H4 (cell line): Measurements from ENCODE around the gene RAB28. TPM values are rescaled to one million over a fixed set of nuclear protein-coding genes. Genes with fewer than 3 reads are reported as not detected.
"Not testable (repeated sequence)": the region's sequence is repeated elsewhere in the genome, so short reads cannot be mapped to it uniquely, and the experiment has no call there.

Source experiments
- DNase-seq: peaks from one replicate; pipeline ENCODE4 v3.0.0-alpha.2; 2015; ENCODE audit warnings: low spot score
- total RNA-seq: library from RNA; depleted of rRNA; stranded (reverse); fragments of >200 nt; shearing (Covaris generic); gene quantifications from 2 replicates; pipeline ENCODE4 v1.2.3, GENCODE V29; 2014

RAB28 gene
- total RNA-seq, 1 experiment from 2014 or later = 42.2 TPM

DNA sequence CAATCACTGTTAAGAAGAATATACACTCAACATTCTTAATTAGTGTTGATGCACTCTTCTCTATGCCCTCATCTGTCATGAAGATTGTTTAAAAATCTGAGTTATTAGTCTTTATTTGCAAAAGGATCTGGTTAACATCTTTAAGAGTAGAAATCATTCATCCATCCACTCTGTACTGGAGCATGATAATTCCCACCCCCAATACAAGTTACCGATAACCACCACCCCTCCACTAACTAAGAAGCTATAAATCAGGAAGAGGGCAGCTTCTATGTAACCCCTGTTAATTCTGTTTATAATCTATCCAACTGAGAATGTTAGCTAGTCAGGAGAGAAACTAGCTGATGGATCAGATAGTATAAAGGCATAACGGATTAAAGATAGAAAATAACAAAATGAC lies 34.5 kb downstream of the RAB28 start:
- no peak for DNase-seq

- DNase-seq = no peak
These were observed 38.0 kb downstream of the RAB28 start for GRCh38 chr4:13445841-13446790.

GRCh38 chr4:13441506-13441905 lies 42.6 kb downstream of the RAB28 start:
- DNase-seq = no peak

DNA sequence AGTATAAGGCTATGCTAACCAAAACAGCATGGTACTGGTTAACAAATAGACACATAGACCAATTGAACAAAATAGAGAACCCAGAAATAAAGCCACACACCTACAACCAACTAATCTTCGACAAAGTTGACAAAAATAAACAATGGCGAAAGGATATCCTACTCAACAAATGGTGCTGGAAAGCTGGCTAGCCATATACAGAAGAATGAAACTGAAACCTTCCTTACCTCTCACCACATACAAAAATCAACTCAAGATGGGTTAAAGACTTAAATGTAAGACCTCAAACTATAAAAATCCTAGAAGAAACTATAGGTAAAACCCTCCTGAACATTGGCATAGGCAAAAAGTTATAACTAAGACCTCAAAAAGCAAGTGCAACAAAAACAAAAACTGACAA lies 47.2 kb downstream of the RAB28 start:
- DNase-seq = no peak

- no peak for DNase-seq
These were observed 51.7 kb downstream of the RAB28 start for GRCh38 chr4:13432453-13432852.

DNA sequence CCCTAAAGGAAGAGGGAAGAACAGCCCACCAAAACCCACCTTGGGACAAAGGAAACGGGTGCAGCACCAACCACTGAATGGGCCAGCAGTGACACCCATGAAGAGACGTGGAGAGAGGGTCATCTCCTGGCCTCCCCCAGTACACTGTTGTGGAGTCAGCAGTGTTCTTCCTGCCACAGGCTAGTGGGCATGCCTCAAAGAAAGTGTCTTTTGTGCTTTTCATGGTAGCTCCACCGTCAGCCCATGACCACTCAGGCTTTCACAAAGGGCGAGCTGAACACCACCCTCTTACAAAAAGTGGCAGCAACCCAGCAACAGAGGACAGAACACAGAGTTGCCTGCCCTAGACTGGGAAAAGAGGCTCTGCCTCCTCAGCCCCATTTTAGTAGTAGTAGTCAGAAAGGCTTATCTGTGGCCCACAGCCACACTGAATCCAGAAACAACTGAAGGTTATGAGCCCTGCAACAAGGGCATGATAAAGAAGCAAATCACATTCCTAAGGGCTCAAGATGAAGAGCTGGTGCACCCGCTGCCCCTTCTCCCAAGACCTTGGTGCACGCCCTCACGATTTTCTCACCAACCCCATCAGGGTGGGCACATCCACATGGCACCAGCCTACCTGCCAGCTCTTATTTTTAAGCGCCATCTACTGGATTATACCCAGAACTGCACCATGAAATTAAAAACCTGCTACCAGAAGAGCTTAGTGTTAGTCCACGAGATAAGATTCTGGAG lies 53.1 kb downstream of the RAB28 start:
- DNase-seq = no peak

GRCh38 chr4:13427599-13428325 lies 56.4 kb downstream of the RAB28 start:
- no peak for DNase-seq

DNA sequence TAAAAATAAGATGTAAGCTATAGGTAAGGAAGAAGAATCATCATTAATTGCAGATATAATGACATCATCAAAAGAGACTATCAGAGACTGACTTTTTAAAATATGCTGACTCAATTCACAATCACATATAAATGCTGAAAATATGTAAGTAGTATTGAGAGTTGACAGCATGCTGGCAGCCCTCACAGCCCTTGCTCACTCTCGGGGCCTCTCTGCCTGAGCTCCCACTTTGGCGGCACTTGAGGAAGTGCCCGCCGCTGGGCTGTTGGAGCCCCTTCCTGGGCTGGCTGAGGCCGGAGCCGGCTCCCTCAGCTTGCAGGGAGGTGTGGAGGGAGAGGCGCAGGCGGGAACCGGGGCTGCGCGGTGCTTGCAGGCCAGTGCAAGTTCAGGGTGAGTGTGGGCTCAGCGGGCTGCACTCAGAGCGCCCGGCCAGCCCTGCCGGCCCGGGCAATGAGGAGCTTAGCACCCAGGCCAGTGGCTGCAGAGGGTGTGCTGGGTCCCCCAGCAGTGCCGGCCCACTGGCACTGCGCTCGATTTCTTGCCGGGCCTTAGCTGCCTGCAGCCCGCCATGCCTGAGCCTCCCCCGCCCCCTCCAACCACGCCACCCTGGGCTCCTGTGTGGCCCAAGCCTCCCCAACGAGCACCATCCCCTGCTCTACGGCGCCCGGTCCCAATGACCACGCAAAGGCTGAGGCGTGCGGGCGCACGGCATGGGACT lies 68.9 kb downstream of the RAB28 start:
- DNase-seq = no peak

- DNase-seq = no peak
These were observed 70.3 kb downstream of the RAB28 start for GRCh38 chr4:13413729-13414437.

DNA sequence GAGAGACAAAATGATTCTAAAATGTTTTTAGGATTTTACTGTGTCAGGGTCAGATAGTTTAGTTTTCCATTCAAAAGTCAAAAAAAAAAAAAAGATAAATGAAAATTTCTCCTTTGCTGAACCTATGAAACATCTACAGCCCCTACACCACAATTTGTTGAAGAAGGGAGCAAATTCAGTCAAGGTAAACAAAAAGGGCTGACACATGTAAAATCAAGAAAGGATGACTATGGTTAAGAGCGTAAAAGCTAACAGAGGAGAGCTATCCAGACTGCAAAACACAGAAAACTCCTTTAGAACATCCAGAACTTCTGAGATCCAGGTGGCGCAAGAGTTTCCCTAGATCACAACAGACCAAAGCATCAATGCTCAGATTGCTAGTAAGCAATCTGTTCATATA lies 72.2 kb downstream of the RAB28 start:
- no peak for DNase-seq

- DNase-seq = no peak
These were observed 74.8 kb downstream of the RAB28 start for GRCh38 chr4:13409324-13409723.

GRCh38 chr4:13406156-13406555 lies 78.0 kb downstream of the RAB28 start:
- DNase-seq = not testable (repeated sequence)

- DNase-seq = no peak
These were observed 80.3 kb downstream of the RAB28 start for GRCh38 chr4:13403833-13404232.

GRCh38 chr4:13403326-13403725 lies 80.8 kb downstream of the RAB28 start:
- no peak for DNase-seq

DNA sequence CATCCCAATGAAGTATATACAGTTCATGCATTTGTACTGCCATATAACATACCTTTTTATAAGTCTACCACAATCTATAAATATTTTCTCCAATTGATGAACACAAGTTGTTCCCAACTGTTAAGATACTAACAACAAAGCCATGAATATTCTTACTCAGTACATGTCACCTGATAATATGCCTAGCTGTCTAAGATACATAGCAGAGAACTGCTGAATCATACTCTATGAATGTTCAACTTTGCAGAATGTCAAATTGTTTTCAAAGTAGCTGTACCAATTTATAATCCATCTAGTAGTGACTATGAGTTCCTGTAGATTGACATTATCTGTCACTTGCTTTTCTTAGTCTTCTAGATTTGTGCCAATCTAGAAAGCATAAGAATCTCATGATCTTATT lies 84.9 kb downstream of the RAB28 start:
- no peak for DNase-seq

- DNase-seq = no peak
These were observed 88.0 kb downstream of the RAB28 start for GRCh38 chr4:13396161-13396560.

- not testable (repeated sequence) for DNase-seq
These were observed 94.2 kb downstream of the RAB28 start for GRCh38 chr4:13389901-13390300.

GRCh38 chr4:13386405-13387107 lies 97.6 kb downstream of the RAB28 start:
- no peak for DNase-seq

DNA sequence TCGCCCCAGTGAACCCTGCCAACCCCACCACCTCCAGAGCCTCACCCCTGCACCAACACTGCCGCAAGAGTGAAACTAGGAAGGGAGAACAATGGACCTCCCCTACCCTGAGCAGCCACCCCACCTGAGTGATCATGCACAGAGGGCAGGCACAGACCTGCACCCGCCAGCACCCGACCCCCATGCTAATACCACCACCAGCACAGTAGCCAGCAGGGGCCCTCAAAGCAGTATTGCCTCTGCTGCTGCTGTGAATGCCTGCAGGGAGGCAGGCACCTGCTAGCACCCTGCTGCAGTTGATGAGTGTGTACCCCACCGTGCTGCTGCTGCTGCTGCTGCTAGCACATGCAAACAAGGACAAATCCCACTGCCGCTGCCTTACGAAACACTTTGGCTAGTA lies 100.1 kb downstream of the RAB28 start:
- DNase-seq = no peak
